Mesenchymal stem cell (in vitro differentiated cells and primary cell): ENCODE measurements around the gene RENBP. TPM values are rescaled to one million over a fixed set of nuclear protein-coding genes. Genes with fewer than 3 reads are reported as not detected.

Source experiments
- DNase-seq: peaks from one replicate; pipeline ENCODE4 v3.0.0-alpha.2; 2013
- H2AFZ ChIP-seq: one replicate; pipeline ENCODE4 v1.6.1; 2013; ENCODE audit warnings: low read depth, mild to moderate bottlenecking, control low read depth, inconsistent platforms, low read length, moderate library complexity
- H2AK5ac ChIP-seq: 2 replicates; pipeline ENCODE4 v1.6.1; 2013; ENCODE audit warnings: low read length, moderate library complexity, mild to moderate bottlenecking, inconsistent platforms; ENCODE audit not compliant: severe bottlenecking
- H2BK120ac ChIP-seq: one replicate; pipeline ENCODE4 v1.6.1; 2013; ENCODE audit warnings: low read depth, mild to moderate bottlenecking, inconsistent platforms, low read length, moderate library complexity
- H2BK12ac ChIP-seq, 2 experiments: one replicate each; pipeline ENCODE4 v1.6.1; 2013; ENCODE audit warnings: inconsistent platforms in 2 of 2, low read length in 2 of 2, mild to moderate bottlenecking in 2 of 2, moderate library complexity in 2 of 2, control low read depth in 1 of 2
- H2BK15ac ChIP-seq: one replicate; pipeline ENCODE4 v1.6.1; 2013; ENCODE audit warnings: mild to moderate bottlenecking, low read depth, inconsistent platforms; ENCODE audit not compliant: poor library complexity, severe bottlenecking
- H2BK5ac ChIP-seq: 2 replicates; pipeline ENCODE4 v1.6.1; 2013; ENCODE audit warnings: low read depth, mild to moderate bottlenecking, low read length, control low read depth, inconsistent platforms; ENCODE audit not compliant: poor library complexity, severe bottlenecking
- H3K14ac ChIP-seq, 2 experiments: one replicate each; pipeline ENCODE4 v1.6.1; 2013; ENCODE audit warnings: inconsistent platforms in 2 of 2, low read length in 2 of 2, control low read depth in 1 of 2, mild to moderate bottlenecking in 1 of 2, moderate library complexity in 1 of 2
- H3K18ac ChIP-seq, 2 experiments: one replicate each; pipeline ENCODE4 v1.6.1; 2013; ENCODE audit warnings: inconsistent platforms in 2 of 2, low read length in 2 of 2, control low read depth in 1 of 2, low read depth in 1 of 2, mild to moderate bottlenecking in 1 of 2
- H3K23ac ChIP-seq, 2 experiments: one replicate each; pipeline ENCODE4 v1.6.1; 2013; ENCODE audit warnings: inconsistent platforms in 2 of 2, low read length in 2 of 2, mild to moderate bottlenecking in 2 of 2, moderate library complexity in 2 of 2, control low read depth in 1 of 2
- H3K27ac ChIP-seq: 2 replicates; pipeline ENCODE4 v1.5.1; 2013; ENCODE audit warnings: mild to moderate bottlenecking, moderate library complexity, low read length, control low read depth, inconsistent platforms; ENCODE audit not compliant: poor library complexity, severe bottlenecking
- H3K27me3 ChIP-seq, 2 experiments: 2 replicates each; pipeline versions ENCODE4 v1.6.1 to v1.7.0; 2013; ENCODE audit warnings: low read length in 2 of 2, mild to moderate bottlenecking in 2 of 2, moderate library complexity in 2 of 2, control low read depth in 1 of 2, inconsistent platforms in 1 of 2; ENCODE audit not compliant: control insufficient read depth in 1 of 2, insufficient read depth in 1 of 2
- H3K36me3 ChIP-seq, 2 experiments: 2 replicates each; pipeline versions ENCODE4 v1.6.1 to v1.7.0; 2013; ENCODE audit warnings: low read length in 2 of 2, control low read depth in 1 of 2, inconsistent platforms in 1 of 2, low read depth in 1 of 2, mild to moderate bottlenecking in 1 of 2; ENCODE audit not compliant: insufficient read depth in 2 of 2, control insufficient read depth in 1 of 2
- H3K4ac ChIP-seq, 2 experiments: one replicate each; pipeline ENCODE4 v1.6.1; 2013; ENCODE audit warnings: inconsistent platforms in 2 of 2, low read length in 2 of 2, mild to moderate bottlenecking in 2 of 2, moderate library complexity in 2 of 2, control low read depth in 1 of 2, low read depth in 1 of 2
- H3K4me1 ChIP-seq: 2 replicates; pipeline ENCODE4 v1.6.1; 2013; ENCODE audit warnings: low read depth, low read length, control low read depth; ENCODE audit not compliant: control insufficient read depth, insufficient read depth
- H3K4me2 ChIP-seq: 2 replicates; pipeline ENCODE4 v1.6.1; 2013; ENCODE audit warnings: low read length, mild to moderate bottlenecking, inconsistent platforms; ENCODE audit not compliant: poor library complexity, severe bottlenecking
- H3K4me3 ChIP-seq, 2 experiments: 2 replicates each; pipeline versions ENCODE4 v1.5.1 to v1.7.0; 2013; ENCODE audit warnings: low read length in 2 of 2, mild to moderate bottlenecking in 2 of 2, control low read depth in 1 of 2, low read depth in 1 of 2; ENCODE audit not compliant: insufficient read depth in 1 of 2
- H3K79me1 ChIP-seq: replicated peaks from 2 replicates; pipeline ENCODE4 v1.6.1; 2013; ENCODE audit warnings: mild to moderate bottlenecking, control low read depth, low read length, inconsistent platforms; ENCODE audit not compliant: poor library complexity, severe bottlenecking
- H3K9ac ChIP-seq: 2 replicates; pipeline ENCODE4 v1.7.0; 2013; ENCODE audit warnings: mild to moderate bottlenecking, low read length, moderate library complexity
- H3K9me3 ChIP-seq: 2 replicates; pipeline ENCODE4 v1.7.0; 2013; ENCODE audit warnings: mild to moderate bottlenecking, low read length; ENCODE audit not compliant: control insufficient read depth
- H4K8ac ChIP-seq: one replicate; pipeline ENCODE4 v1.6.1; 2013; ENCODE audit warnings: inconsistent platforms, mild to moderate bottlenecking, low read length, moderate library complexity
- H4K91ac ChIP-seq: one replicate; pipeline ENCODE4 v1.6.1; 2013; ENCODE audit warnings: mild to moderate bottlenecking, low read length, inconsistent platforms
- WGBS: methylation state at CpG from one replicate; pipeline ENCODE4 v1.1.7; 2013; ENCODE audit warnings: mixed read lengths; 5-methylcytosine and 5-hydroxymethylcytosine counted together
- polyA plus RNA-seq, 2 experiments: library from polyadenylated mRNA; stranded (reverse); fragments of 200-250 nt; gene quantifications; one replicate each; pipeline ENCODE4 v1.2.3, GENCODE V29; 2013

Gene RENBP
- 20.4 TPM for polyA plus RNA-seq (2013, experiment 1 of 2)
- polyA plus RNA-seq (2013, experiment 2 of 2): 17.0 TPM

DNA sequence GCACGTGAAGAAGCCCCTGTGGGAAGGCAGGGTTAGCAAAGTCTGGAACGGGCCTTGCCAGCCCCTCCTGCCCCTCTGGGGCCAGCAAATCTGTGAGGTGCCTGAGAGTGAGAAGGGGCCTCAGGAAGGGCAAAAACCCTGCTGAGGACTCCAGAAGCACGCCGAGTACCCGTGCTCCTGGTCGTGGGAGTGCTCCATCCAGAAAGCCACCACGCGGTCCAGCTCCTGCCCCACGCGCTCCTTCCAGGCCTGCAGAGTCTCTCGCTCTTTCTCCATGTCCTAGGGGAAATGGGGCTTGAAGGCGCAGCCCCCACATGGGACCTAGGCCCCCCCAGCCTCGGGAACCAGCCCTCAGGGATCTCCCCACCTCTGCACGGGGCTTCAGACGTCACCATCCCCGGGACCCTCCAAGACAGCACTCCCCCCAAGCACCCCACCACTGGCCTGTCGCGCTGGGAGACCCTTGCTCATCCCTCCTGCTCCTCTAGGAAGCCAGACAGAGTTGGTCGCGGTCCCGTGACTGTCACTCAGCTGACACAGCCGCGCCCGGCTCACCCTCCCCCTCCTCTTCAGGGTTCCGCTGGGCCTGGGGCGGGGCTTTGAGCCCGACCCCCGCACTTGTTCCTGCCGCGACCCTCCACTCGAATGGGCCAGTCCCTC is at the start of gene RENBP:
Gene RENBP, minus strand, starts transcription at position 504 of the 660 bp plus-strand sequence. Its CDS starts 33 bp downstream, at position 471.
- H2AFZ ChIP-seq: peak within 1 kb of the TSS; percentile 36
- H3K4me3 ChIP-seq: no peak within 1 kb of the TSS
- H4K91ac ChIP-seq: peak within 1 kb of the TSS; percentile 94
- H2BK120ac ChIP-seq: peak within 1 kb of the TSS; percentile 79
- H4K8ac ChIP-seq: peak within 1 kb of the TSS; percentile 90
- H3K23ac ChIP-seq: no peak within 1 kb of the TSS
- H2BK12ac ChIP-seq: peak within 1 kb of the TSS; percentile 39 to 96
- no peak within 1 kb of the TSS for H2BK5ac ChIP-seq
- WGBS: 42% methylated on average over 19 of the region's 31 CpGs
- H3K14ac ChIP-seq: peak within 1 kb of the TSS in 1 of 2 experiments; percentile 91
- H3K79me1 ChIP-seq: no peaks in the 10 kb centered on the region
- H3K27ac ChIP-seq: no peak within 1 kb of the TSS
- DNase-seq: no peak
- H2AK5ac ChIP-seq: no peak within 1 kb of the TSS
- H3K18ac ChIP-seq: peak within 1 kb of the TSS; percentile 54 to 97
- H3K27me3 ChIP-seq: peaks cover 0 to 14% of the 10 kb centered on the region in 2 experiments
- H3K4me2 ChIP-seq: peak within 1 kb of the TSS; percentile 47
- H3K4me1 ChIP-seq: peaks cover 21% of the 10 kb centered on the region
- H2BK15ac ChIP-seq: peak within 1 kb of the TSS; percentile 93
- peaks cover 15 to 26% of the 10 kb centered on the region in 2 experiments for H3K36me3 ChIP-seq
- H3K9ac ChIP-seq: peak within 1 kb of the TSS; percentile 51
- H3K9me3 ChIP-seq: no peaks in the 10 kb centered on the region
- peak within 1 kb of the TSS; percentile 98 to 99 for H3K4ac ChIP-seq

DNA sequence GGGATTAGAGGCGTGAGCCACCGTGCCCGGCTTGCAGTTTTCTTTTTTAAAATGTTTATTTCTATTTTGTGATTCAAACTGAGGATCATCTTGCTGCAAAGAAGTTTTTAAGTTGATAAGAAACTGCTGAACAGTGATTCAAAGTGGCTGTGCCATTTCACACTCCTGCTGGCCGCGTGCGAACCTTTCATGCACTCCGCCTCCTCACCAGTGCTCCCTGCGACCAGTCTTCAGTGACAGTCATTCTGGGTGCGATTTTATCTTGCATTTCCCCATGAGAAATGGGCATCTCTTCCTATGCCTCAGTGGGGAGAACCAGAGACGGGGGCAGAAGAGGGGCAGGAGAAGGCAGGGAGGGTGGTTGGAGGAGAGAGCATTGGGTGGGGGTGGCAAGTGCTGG is 49.5 kb upstream of the RENBP start:
- no peak for DNase-seq
- WGBS: 63% methylated on average over 8 of the region's 10 CpGs
- H2BK120ac ChIP-seq: no peak overlapping the region
- H2BK12ac ChIP-seq: no peak overlapping the region
- no peak overlapping the region for H2BK5ac ChIP-seq
- no peak overlapping the region for H4K8ac ChIP-seq
- H2AFZ ChIP-seq: no peak overlapping the region
- no peak overlapping the region for H3K9ac ChIP-seq
- no peak overlapping the region for H2AK5ac ChIP-seq
- H2BK15ac ChIP-seq: no peak overlapping the region
- H3K23ac ChIP-seq: no peak overlapping the region
- H3K36me3 ChIP-seq: no peaks in the 10 kb centered on the region
- H3K4ac ChIP-seq: no peak overlapping the region
- no peaks in the 10 kb centered on the region for H3K9me3 ChIP-seq
- no peak overlapping the region for H3K18ac ChIP-seq
- no peaks in the 10 kb centered on the region for H3K79me1 ChIP-seq
- H3K27me3 ChIP-seq: peaks cover 0 to 26% of the 10 kb centered on the region in 2 experiments
- H3K4me3 ChIP-seq: no peak overlapping the region
- H3K27ac ChIP-seq: no peak overlapping the region
- no peak overlapping the region for H3K14ac ChIP-seq
- no peak overlapping the region for H3K4me2 ChIP-seq
- H3K4me1 ChIP-seq: no peaks in the 10 kb centered on the region
- H4K91ac ChIP-seq: no peak overlapping the region

DNA sequence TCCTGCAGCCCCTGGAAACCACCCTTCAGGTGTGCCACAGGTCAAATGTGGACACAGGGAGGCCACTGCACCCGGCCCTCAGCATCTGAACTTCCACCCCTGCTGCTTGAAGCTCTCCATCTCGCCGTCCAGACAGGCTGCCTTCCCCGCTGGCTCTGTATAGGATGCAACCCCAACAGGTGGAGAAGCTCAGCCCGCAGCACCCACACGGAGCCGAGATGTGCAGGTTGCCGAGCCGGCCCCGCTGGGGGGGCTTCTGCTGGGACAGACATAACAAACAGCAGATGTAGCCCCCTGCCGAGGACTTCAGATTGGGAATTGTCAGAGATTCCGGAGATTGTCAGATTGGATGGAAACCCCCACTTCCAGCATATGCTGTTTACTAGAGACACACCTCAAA is 48.6 kb upstream of the RENBP start:
- Histone ChIP-seq H3K14ac (no peak overlapping the region), H3K4me1 (no peaks in the 10 kb centered on the region), H3K27ac (no peak overlapping the region), H3K18ac (no peak overlapping the region), H2BK12ac (no peak overlapping the region), H2AK5ac (no peak overlapping the region), H2BK5ac (no peak overlapping the region), H2BK15ac (no peak overlapping the region), H3K9ac (no peak overlapping the region), H4K91ac (no peak overlapping the region), H3K36me3 (no peaks in the 10 kb centered on the region), H3K4me3 (no peak overlapping the region), H3K4ac (no peak overlapping the region), H2BK120ac (no peak overlapping the region), H3K79me1 (no peaks in the 10 kb centered on the region), H3K23ac (no peak overlapping the region), H4K8ac (no peak overlapping the region), H3K9me3 (no peaks in the 10 kb centered on the region), H2AFZ (no peak overlapping the region), H3K27me3 (peaks cover 0 to 29% of the 10 kb centered on the region in 2 experiments), H3K4me2 (no peak overlapping the region)
- 94% methylated on average over 10 of the region's 12 CpGs for WGBS
- no peak for DNase-seq

DNA sequence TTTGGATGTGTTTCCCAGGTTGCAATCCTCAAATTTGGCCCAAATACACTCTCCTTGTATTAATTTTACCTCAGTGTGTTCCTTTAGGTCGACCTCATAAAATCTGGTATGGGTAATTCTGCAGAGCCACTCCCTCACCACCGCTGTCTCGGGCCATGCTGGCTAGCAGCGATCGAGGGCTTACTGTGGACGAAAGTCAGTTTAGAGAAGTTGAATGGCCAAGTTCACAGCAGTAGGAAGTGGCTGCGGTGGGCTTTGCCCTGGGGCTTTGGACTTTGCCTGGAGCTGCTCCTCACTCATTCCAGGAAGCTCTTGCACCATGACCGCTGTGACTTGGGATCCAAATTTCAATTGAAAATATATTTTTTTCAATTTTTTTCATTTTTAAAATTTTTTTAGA is 47.7 kb upstream of the RENBP start:
- Histone ChIP-seq H4K8ac (no peak overlapping the region), H2BK120ac (no peak overlapping the region), H3K4ac (no peak overlapping the region), H3K27ac (no peak overlapping the region), H3K9me3 (no peaks in the 10 kb centered on the region), H3K18ac (no peak overlapping the region), H2AFZ (no peak overlapping the region), H3K14ac (no peak overlapping the region), H2BK5ac (no peak overlapping the region), H2AK5ac (no peak overlapping the region), H3K36me3 (no peaks in the 10 kb centered on the region), H3K9ac (no peak overlapping the region), H2BK12ac (no peak overlapping the region), H3K27me3 (peaks cover 0 to 25% of the 10 kb centered on the region in 2 experiments), H2BK15ac (no peak overlapping the region), H3K4me3 (no peak overlapping the region), H3K23ac (no peak overlapping the region), H3K4me2 (no peak overlapping the region), H3K79me1 (no peaks in the 10 kb centered on the region), H4K91ac (no peak overlapping the region), H3K4me1 (no peaks in the 10 kb centered on the region)
- 98% methylated on average over 7 of the region's 8 CpGs for WGBS
- DNase-seq: no peak
